Measurements from ENCODE around the gene CNTNAP4. TPM values are rescaled to one million over a fixed set of nuclear protein-coding genes. Genes with fewer than 3 reads are reported as not detected.

Gene CNTNAP4
- total RNA-seq, 1 donor from 2014 or later = not detected

GRCh38 chr16:76303637-76304314 is 26.6 kb downstream of the CNTNAP4 start:
- no peak for DNase-seq (ENCODE audit: low read depth in 2 of 2)

GRCh38 chr16:76309639-76310335 is 32.6 kb downstream of the CNTNAP4 start:
- no peak for DNase-seq (ENCODE audit: low read depth in 2 of 2)

GRCh38 chr16:76311260-76311659 is 34.1 kb downstream of the CNTNAP4 start:
- DNase-seq (ENCODE audit: low read depth in 2 of 2) = no peak

- DNase-seq (ENCODE audit: low read depth in 2 of 2) = no peak
Observed at GRCh38 chr16:76318565-76318964, 41.4 kb downstream of the CNTNAP4 start.

GRCh38 chr16:76329106-76329505 is 51.9 kb downstream of the CNTNAP4 start:
- DNase-seq (ENCODE audit: low read depth in 2 of 2) = no peak

- DNase-seq (ENCODE audit: low read depth in 2 of 2) = no peak
Observed at GRCh38 chr16:76335180-76335974, 58.2 kb downstream of the CNTNAP4 start.

- no peak for DNase-seq (ENCODE audit: low read depth in 2 of 2)
Observed at GRCh38 chr16:76336112-76336511, 58.9 kb downstream of the CNTNAP4 start.

GRCh38 chr16:76338472-76338871 is 61.3 kb downstream of the CNTNAP4 start:
- no peak for DNase-seq (ENCODE audit: low read depth in 2 of 2)

GRCh38 chr16:76343769-76344168 is 66.6 kb downstream of the CNTNAP4 start:
- DNase-seq (ENCODE audit: low read depth in 2 of 2) = no peak

- peak in 1 of 2 donors; percentile 15 for DNase-seq (ENCODE audit: low read depth in 2 of 2)
Observed at GRCh38 chr16:76345163-76345661, 68.0 kb downstream of the CNTNAP4 start.

- DNase-seq (ENCODE audit: low read depth in 2 of 2) = no peak
Observed at GRCh38 chr16:76346210-76346609, 69.0 kb downstream of the CNTNAP4 start.

- DNase-seq (ENCODE audit: low read depth in 2 of 2) = no peak
Observed at GRCh38 chr16:76351441-76351840, 74.2 kb downstream of the CNTNAP4 start.

GRCh38 chr16:76360404-76360803 is 83.2 kb downstream of the CNTNAP4 start:
- no peak for DNase-seq (ENCODE audit: low read depth in 2 of 2)

- no peak for DNase-seq (ENCODE audit: low read depth in 2 of 2)
Observed at GRCh38 chr16:76370344-76370743, 93.1 kb downstream of the CNTNAP4 start.

GRCh38 chr16:76371441-76371840 is 94.2 kb downstream of the CNTNAP4 start:
- no peak for DNase-seq (ENCODE audit: low read depth in 2 of 2)

GRCh38 chr16:76373998-76374397 is 96.8 kb downstream of the CNTNAP4 start:
- DNase-seq (ENCODE audit: low read depth in 2 of 2) = no peak

- no peak for DNase-seq (ENCODE audit: low read depth in 2 of 2)
Observed at GRCh38 chr16:76376988-76377387, 99.8 kb downstream of the CNTNAP4 start.

- DNase-seq (ENCODE audit: low read depth in 2 of 2) = no peak
Observed at GRCh38 chr16:76378020-76378419, 100.8 kb downstream of the CNTNAP4 start.

- DNase-seq (ENCODE audit: low read depth in 2 of 2) = no peak
Observed at GRCh38 chr16:76381096-76381495, 103.9 kb downstream of the CNTNAP4 start.

- no peak for DNase-seq (ENCODE audit: low read depth in 2 of 2)
Observed at GRCh38 chr16:76385601-76386230, 108.5 kb downstream of the CNTNAP4 start.

GRCh38 chr16:76386784-76387183 is 109.6 kb downstream of the CNTNAP4 start:
- DNase-seq (ENCODE audit: low read depth in 2 of 2) = no peak

- DNase-seq (ENCODE audit: low read depth in 2 of 2) = no peak
Observed at GRCh38 chr16:76387994-76388393, 110.8 kb downstream of the CNTNAP4 start.
